GM18499 (cell line): ENCODE measurements around the gene HS3ST5.

ENCODE experiments used
- ATAC-seq: cut with Tn5 transposase; IDR thresholded peaks from one replicate; pipeline ENCODE4 v1.9.1; 2021; ENCODE audit warnings: moderate number of reproducible peaks; ENCODE audit not compliant: insufficient read depth, unreplicated experiment

The HS3ST5 gene

GRCh38 chr6:114342826-114343781, at the start of gene HS3ST5:
TSS of gene HS3ST5 (minus strand) at chr6:114343023. CDS start at chr6:114062845, 280,178 bp downstream.
- no peak for ATAC-seq

GRCh38 chr6:114390176-114390575, 47.4 kb upstream of the HS3ST5 start:
- ATAC-seq, result no peak

- no peak for ATAC-seq
These were observed 46.3 kb upstream of the HS3ST5 start for GRCh38 chr6:114389111-114389510.

GRCh38 chr6:114382406-114382805, 39.6 kb upstream of the HS3ST5 start:
- ATAC-seq, result no peak

- ATAC-seq, result no peak
These were observed 35.1 kb upstream of the HS3ST5 start for GRCh38 chr6:114377881-114378280.

- ATAC-seq, result no peak
These were observed 33.9 kb upstream of the HS3ST5 start for GRCh38 chr6:114376611-114377175.

GRCh38 chr6:114375541-114376192, 32.8 kb upstream of the HS3ST5 start:
- no peak for ATAC-seq

GRCh38 chr6:114367315-114367961, 24.6 kb upstream of the HS3ST5 start:
- no peak for ATAC-seq

GRCh38 chr6:114366899-114367298, 24.1 kb upstream of the HS3ST5 start:
- ATAC-seq, result no peak

- ATAC-seq, result no peak
These were observed 21.5 kb upstream of the HS3ST5 start for GRCh38 chr6:114364301-114364700.

- no peak for ATAC-seq
These were observed 20.1 kb upstream of the HS3ST5 start for GRCh38 chr6:114362957-114363356.

GRCh38 chr6:114362396-114362795, 19.6 kb upstream of the HS3ST5 start:
- no peak for ATAC-seq

- ATAC-seq, result no peak
These were observed 18.2 kb upstream of the HS3ST5 start for GRCh38 chr6:114361036-114361435.

GRCh38 chr6:114355300-114355699, 12.5 kb upstream of the HS3ST5 start:
- ATAC-seq, result no peak

- no peak for ATAC-seq
These were observed 11.7 kb upstream of the HS3ST5 start for GRCh38 chr6:114354482-114354881.

GRCh38 chr6:114346451-114346850, 3.6 kb upstream of the HS3ST5 start:
- no peak for ATAC-seq

GRCh38 chr6:114344971-114345275, 2.1 kb upstream of the HS3ST5 start:
- no peak for ATAC-seq

- ATAC-seq, result no peak
These were observed 1.6 kb upstream of the HS3ST5 start for GRCh38 chr6:114344246-114344970.

- ATAC-seq, result no peak
These were observed 940 bp upstream of the HS3ST5 start for GRCh38 chr6:114343782-114344144.

GRCh38 chr6:114342086-114342825, 567 bp downstream of the HS3ST5 start:
- no peak for ATAC-seq
